ENCODE data around the gene SLIT1.
"Not testable (repeated sequence)": the region's sequence is repeated elsewhere in the genome, so short reads cannot be mapped to it uniquely, and the experiment has no call there.

SLIT1 gene

DNA sequence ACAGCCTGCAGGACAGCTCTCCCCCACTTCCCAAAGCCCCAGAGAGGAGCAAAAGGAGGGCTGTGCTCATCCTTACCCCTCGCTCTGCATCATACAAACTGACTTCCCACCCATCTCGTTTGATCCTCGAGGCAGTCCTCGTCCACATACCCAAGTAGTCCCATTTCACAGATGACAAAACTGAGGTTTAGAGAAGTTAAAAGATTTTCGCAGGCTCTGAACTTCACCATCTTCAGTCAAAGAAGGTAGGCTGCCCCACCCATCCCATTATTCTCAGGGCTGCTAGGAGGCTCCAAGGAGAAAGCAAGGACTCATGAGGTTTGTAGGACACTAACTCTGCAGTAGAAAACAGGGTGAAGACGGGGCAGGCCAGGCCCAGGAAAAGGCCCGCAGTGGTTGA lies 147.1 kb downstream of the SLIT1 start:
- DNase-seq, result no peak

- DNase-seq, result peak; percentile 52
These were observed 148.1 kb downstream of the SLIT1 start for GRCh38 chr10:97037365-97038361.

- DNase-seq, result no peak
These were observed 150.6 kb downstream of the SLIT1 start for GRCh38 chr10:97034958-97035769.

DNA sequence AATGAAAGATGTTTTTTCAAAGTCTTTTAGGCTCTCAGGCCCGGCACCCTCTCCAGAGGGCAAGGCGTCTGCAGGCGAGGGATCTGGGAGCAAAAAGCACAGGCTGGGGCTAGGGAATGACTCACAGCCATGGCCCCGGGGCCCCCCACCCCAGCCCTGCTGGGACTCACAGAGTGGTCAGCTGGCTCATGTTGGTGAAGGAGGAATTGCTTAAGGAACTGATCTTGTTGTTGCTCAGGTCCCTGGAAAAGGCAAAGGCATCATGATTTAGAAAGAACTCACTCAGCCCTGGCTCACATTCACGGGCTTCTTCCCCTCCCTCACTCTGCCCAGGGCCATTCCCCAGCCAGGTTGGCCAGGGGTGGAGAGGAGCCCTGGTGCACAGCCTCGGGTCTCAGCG lies 151.5 kb downstream of the SLIT1 start:
- no peak for DNase-seq

- DNase-seq, result not testable (repeated sequence)
These were observed 151.9 kb downstream of the SLIT1 start for GRCh38 chr10:97033841-97034240.

- DNase-seq, result no peak
These were observed 153.1 kb downstream of the SLIT1 start for GRCh38 chr10:97032624-97033023.

- DNase-seq, result no peak
These were observed 154.3 kb downstream of the SLIT1 start for GRCh38 chr10:97031459-97031858.

DNA sequence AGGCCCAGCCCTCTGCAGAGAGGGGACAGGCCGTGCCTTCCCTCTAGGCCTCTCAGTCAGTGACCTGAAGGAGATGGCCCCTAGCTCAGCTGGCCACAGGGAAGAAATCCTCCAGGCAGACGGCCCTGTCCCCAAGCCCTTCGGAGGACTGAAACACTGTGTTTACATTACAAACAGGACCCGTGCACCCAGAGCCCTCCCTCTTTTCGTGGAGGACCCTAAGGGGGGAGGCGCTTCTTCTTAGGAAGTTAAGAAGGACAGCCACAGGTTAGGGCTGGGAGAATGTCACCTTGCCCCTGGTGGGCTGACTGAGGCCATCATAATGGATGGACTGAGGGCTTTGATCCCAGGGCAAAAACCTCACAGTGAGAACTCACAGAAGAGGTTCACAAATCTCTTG lies 154.9 kb downstream of the SLIT1 start:
- no peak for DNase-seq

DNA sequence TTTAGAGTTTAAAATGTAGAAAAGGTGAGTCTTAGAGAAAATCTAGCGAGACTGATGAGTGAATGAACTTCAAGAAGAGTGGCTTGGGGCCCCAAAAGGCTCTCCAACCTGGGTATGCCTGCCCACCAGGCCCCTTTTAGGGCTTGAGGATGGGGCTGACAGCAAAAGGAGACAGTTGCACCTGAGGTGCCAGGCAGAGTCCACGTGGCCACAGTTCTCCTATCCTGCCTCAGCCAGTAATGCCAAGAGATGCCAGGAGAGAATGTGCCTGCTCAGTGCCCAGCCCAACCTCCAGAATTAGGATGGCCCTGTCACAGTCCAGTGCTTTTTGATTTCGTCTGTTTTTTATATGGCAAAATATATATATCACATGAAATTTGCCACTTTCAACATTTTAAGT lies 156.5 kb downstream of the SLIT1 start:
- DNase-seq, result no peak

- DNase-seq, result no peak
These were observed 157.0 kb downstream of the SLIT1 start for GRCh38 chr10:97028832-97029178.

- no peak for DNase-seq
These were observed 157.5 kb downstream of the SLIT1 start for GRCh38 chr10:97028126-97028831.

DNA sequence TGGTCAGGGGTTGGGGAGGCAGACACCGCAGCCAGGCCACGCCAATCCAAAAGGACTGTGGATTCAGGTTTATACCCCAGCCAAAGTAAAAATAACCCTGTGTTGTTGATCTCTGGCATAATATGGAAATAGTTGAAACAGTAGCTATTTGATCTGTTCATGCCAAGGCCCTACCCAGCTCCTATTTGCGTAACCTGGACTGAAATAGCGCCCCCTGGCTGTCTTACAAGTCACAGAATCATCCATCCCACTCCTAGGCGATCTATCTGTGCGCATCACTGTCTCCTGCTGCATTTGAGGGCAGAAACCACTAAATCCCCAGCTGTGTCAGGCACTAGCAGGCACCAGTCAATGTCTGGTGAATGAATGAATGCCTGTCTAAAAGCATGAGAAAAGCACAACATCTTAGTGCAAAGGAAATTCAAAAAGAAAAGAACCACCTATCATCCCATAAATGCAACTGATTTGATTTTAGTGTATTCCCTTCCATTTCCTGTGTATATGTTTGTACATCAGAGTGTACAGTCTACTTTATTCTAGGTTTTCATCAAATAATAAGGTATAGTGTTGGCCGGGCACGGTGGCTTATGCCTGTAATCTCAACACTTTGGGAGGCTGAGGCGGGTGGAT lies 160.0 kb downstream of the SLIT1 start:
- peak; percentile 24 for DNase-seq

DNA sequence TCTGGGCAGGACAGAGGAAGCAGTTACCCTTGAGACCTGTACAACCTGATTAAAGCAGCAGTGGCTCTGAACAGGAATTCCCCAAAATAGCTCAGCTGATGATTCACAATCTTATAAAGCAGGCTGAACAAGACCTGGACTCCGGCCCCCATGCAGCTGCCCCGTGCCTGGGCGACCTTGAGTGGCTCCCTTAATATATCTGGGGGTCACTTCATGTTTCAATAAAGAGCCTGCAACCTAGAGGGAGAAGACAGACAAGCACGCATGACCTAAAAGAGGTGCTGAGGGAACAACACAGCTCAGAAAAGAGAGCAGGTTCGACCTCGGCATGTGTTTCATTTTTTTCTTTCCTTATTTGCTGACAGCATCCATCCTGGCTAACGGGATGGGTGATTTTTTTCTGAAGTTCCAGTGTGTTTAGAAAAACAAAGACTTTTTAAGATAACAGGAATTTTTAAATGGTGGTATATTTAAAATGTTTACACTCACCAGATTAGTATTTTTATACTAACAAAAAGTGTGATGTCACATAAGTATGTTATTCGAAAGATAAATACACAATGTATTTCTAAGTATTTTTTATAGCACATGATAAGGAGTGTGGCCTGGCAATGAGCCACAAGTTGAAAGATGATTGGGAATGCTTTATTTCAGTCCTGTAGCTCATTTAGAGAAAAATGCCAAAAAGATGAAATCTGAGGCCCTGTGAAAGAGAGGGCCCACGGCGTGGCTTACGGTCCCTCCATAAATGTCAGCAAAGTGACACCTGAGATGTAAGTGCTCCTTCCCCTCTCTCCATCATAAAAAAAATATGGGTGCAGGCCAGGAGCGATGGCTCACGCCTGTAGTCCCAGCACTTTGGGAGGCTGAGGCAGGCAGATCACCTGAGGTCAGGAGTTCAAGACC lies 161.3 kb downstream of the SLIT1 start:
- no peak for DNase-seq

DNA sequence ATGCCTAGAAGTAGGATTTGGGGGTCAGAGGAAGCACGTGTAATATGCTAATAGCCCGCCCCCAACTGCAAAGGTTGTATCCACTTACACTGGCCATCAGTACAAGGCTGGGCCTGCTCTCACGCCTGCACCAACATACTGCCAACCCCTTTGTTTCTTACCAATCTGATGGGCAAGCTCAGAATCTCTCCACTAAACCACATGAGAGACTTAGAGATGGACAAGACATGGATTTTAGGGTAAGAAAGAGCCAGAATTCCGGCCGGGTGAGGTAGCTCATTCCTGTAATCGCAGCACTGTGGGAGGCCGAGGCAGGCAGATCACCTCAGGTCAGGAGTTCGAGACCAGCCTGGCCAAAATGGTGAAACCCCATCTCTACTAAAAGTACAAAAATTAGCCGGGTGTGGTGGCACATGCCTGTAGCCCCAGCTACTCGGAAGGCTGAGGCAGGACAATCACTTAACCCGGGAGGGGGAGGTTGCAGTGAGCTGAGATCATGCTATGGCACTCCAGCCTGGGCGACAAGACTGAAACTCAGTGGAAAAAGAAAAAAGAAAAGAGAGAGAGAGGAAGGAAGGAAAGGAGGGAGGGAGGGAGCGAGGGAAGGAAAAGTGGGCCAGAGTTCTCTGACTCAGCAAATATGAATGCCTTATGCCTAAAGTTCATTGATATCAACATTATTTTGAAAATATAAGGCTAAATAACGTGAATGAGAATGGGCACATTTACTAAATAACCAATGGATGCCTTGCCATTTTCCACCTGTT lies 162.2 kb downstream of the SLIT1 start:
- DNase-seq, result no peak

DNA sequence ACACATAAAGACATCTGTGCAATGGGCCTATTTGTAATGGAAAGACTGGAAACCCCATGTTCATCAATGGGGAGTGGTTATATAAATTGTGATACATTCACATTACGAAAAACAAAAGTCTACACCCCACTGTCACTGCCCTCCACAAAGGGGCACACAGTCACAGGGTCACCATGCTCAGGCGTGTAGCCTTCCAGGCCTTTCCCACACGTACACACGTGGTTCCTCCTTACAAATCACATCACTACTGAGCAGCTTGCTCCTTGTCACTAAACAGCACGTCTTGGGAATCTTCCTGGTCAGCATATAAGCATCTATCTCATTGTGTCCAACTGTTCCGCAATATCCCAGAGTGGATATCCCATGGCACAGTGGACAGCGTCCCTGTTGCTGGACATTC lies 163.1 kb downstream of the SLIT1 start:
- DNase-seq, result no peak

GRCh38 chr10:97020452-97021400 lies 165.0 kb downstream of the SLIT1 start:
- no peak for DNase-seq

DNA sequence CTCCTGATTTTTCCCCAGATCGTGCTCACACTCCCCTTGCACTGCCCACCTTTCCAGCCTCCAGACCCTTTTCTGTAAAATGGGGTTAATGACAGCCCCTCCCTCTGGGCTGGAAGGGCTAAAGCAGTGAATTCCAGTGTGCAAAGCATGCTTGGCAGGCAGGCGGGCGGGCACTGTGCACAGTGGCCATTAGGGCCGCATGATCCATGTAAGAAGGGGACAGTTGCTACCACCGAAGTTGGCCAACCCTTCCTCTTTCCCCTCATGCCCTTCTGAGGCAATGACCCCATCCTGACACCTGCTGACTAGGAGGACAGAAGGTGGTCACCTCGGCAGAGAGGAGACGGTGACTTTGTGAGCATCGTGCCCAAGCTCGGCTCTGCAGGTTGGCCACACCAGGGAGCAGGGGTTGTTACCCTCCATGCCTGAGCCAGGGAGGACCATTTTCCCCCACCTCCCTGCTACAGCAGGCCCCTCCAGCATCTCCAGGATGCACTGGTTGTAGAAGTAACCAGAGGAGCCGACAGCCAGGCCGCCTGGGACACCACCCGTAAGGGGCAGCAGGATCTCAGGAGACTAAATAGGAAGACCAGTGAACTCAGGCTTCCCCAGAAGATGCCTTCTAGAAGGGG lies 166.4 kb downstream of the SLIT1 start:
- DNase-seq, result no peak

DNA sequence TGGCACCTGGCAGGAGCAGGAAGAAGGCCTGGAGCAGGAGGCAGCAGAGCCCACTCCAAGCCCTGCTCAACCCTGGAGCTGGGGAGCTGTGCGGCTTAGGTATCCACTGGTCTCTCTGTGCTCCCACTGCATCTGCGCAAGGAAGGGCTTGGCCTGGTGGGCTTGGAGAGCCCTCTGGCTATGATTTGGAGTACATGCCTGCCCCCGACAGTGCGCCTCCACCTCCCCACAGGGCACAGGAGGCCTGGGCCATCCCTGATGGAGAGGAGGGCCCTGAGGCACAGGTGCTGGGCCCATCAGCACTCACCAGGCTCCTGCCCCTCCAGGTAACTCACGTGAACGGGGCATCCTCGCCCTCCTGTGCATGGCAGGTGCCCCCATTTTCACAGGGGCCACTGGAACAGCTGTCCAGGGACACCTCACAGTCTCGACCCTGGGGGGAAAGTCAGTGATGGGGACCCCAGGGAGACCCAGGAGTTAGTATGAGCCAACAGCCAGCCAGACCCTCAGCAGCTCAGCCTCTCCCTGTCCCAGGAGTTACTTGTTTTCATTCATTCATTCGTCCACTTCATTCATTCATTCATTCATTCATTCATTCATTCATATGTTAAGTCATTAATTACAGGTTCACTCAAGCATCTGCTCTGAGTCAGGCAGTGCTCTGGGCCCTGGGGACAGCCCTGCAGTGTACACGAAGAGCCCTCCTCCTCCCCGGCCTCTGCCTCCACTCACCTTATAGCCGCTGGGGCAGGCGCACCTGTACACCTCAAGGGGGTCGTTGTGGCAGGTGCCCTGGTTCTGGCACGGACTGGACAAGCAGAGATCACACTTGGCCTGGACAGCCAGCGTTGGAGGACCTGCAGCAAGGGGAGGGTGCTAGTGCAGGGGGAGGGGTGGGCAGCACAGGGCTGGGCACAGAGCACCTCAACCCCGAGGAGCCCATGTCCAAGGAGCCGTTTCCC lies 167.2 kb downstream of the SLIT1 start:
- no peak for DNase-seq

All from stimulated activated naive CD4-positive, alpha-beta T cell treated with Interleukin-2 at 50 U/mL for 16 hours (primary cell).